Gastrocnemius medialis (tissue), 4 donors: ENCODE results near the gene MMP11. TPM values are rescaled to one million over a fixed set of nuclear protein-coding genes. Genes with fewer than 3 reads are reported as not detected.

Experiments used
- ATAC-seq, 2 donors: fragments of 150-250 bp; one replicate each; pipeline ENCODE4 v1.9.1; 2016
- DNase-seq, 2 donors: peaks; one replicate each; pipeline ENCODE4 v3.0.0-alpha.2; 2019
- H3K27ac ChIP-seq, 4 donors: fragments of 200-600 bp; sonication (generic); 1 replicate in 1 of 4; 2 replicates in 3 of 4; pipeline ENCODE4 v1.5.1; 2016 to 2018; ENCODE audit warnings: mild to moderate bottlenecking in 2 of 4, moderate library complexity in 1 of 4
- H3K27me3 ChIP-seq, 3 donors: fragments of 200-600 bp; sonication (generic) in 2 of 3; 1 replicate in 1 of 3; 2 replicates in 2 of 3; pipeline versions ENCODE4 v1.5.1 to v1.6.0; 2016 to 2019; ENCODE audit warnings: mild to moderate bottlenecking in 1 of 3, moderate library complexity in 1 of 3
- H3K36me3 ChIP-seq, 2 donors: fragments of 200-600 bp; sonication (generic) in 1 of 2; one replicate each; pipeline ENCODE4 v1.5.1; 2017 to 2018
- H3K4me1 ChIP-seq, 2 donors: fragments of 200-600 bp; sonication (generic) in 1 of 2; one replicate each; pipeline ENCODE4 v1.5.1; 2016 to 2017; ENCODE audit warnings: mild to moderate bottlenecking in 2 of 2
- H3K4me3 ChIP-seq, 4 donors: fragments of 200-600 bp; sonication (generic) in 3 of 4; 1 replicate in 1 of 4; 2 replicates in 3 of 4; pipeline ENCODE4 v1.5.1; 2016 to 2019; ENCODE audit warnings: mild to moderate bottlenecking in 2 of 4
- H3K9me3 ChIP-seq, 3 donors: fragments of 200-600 bp; sonication (generic) in 2 of 3; 1 replicate in 1 of 3; 2 replicates in 2 of 3; pipeline ENCODE4 v1.5.1; 2016 to 2019
- CTCF ChIP-seq, 5 experiments: fragments of 450-650 bp in 3 of 5; fragments of 200-600 bp in 2 of 5; sonication (generic) in 2 of 5; IDR thresholded peaks in 4 of 5; conservative IDR thresholded peaks in 1 of 5; 1 replicate in 4 of 5; 2 replicates in 1 of 5; pipeline ENCODE4 v1.5.1; 2016 to 2019; ENCODE audit warnings: antibody characterized with exemption in 5 of 5, mild to moderate bottlenecking in 3 of 5, moderate library complexity in 3 of 5
- POLR2A ChIP-seq, 2 donors: fragments of 450-650 bp; IDR thresholded peaks; one replicate each; pipeline ENCODE4 v1.6.1; 2017; ENCODE audit warnings: antibody characterized with exemption in 2 of 2, mild to moderate bottlenecking in 2 of 2, moderate library complexity in 2 of 2
- in situ Hi-C, 4 donors: fragments of 200-750 bp; cut with MboI; loops; one replicate each; pipeline versions ENCODE4 v1.15.0 to v1.8.0; 2017; ENCODE audit warnings: low sequenced_read_pairs in 4 of 4
- intact Hi-C: fragments of 100-400 bp; cut with DNase I; formaldehyde crosslinking; loops from one replicate; pipeline ENCODE4 v1.15.1; 2023; ENCODE audit warnings: low total_unique reads
- total RNA-seq, 4 donors: library from RNA; depleted of rRNA; stranded (reverse); fragments of >200 nt; gene quantifications; one replicate each; pipeline versions ENCODE4 v1.1.0 to v1.2.3, GENCODE V29; 2016

MMP11 gene
- total RNA-seq, 4 donors from 2014 or later = 0.91 to 3.6 (median 1.4) TPM; not detected in 1

DNA sequence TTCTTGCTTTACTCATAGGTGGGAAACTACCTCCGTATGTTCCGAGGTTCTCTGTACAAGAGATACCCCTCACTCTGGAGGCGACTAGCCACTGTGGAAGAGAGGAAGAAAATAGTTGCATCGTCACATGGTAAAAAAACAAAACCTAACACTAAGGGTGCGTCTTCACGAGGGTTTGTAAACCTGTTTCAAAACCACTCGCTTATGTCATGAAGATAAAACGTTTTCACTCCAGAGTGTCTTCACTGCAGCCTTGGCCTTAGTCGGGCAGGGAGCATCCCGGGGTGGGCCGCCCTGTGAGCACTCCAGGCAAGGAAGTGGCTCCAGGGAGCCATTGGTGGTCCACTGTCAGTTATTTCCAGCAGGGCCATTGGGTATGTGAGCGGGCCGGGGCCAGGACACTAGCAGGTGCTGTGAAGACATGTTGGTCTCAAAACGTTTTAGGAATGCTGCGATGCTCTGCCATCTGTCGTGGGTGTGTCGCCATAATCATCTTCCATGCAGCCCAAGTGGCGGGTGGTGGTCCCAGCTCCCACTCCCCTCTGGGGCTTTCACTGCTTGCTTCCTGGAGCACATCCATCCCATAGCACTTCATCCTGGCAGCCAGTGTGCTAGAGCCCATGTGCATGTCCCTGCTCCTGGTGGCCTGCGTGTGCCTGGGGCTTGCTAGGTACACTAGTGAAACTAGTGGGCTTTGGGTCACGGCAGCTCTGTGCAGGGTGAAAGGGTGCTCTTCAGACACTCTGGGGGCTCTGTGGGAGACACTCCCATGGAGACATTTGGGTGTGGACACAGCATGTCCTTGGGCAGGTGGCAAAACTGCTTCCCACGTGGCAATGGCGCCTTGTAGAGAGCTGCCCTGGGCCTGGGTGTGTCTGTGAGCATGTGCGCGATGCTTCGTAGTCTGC, 19.3 kb downstream of the MMP11 start:
- TF ChIP-seq POLR2A (IDR thresholded peaks at IDR 0.05) (no peak), CTCF (IDR thresholded peaks at IDR 0.05 in 4 of 5, conservative IDR thresholded peaks at IDR 0.05 in 1 of 5) (no peak)
- no peaks in the 10 kb centered on the region for H3K27me3 ChIP-seq
- in situ Hi-C loops = no loop called here
- H3K9me3 ChIP-seq = no peaks in the 10 kb centered on the region
- DNase-seq (no peak), ATAC-seq (no peak)
- no peak overlapping the region for H3K27ac ChIP-seq
- intact Hi-C loops = no loop called here
- peaks cover 0 to 47% of the 10 kb centered on the region in 2 donors for H3K36me3 ChIP-seq
- no peak overlapping the region for H3K4me3 ChIP-seq
- peaks cover 22 to 23% of the 10 kb centered on the region in 2 donors for H3K4me1 ChIP-seq

- Histone ChIP-seq H3K9me3 (no peaks in the 10 kb centered on the region), H3K27ac (no peak overlapping the region), H3K27me3 (no peaks in the 10 kb centered on the region), H3K4me1 (peaks cover 15% of the 10 kb centered on the region in 2 donors), H3K36me3 (peaks cover 0 to 53% of the 10 kb centered on the region in 2 donors), H3K4me3 (no peak overlapping the region)
- intact Hi-C loops = no loop called here
- no peak for ATAC-seq
- no peak for DNase-seq
- TF ChIP-seq CTCF (IDR thresholded peaks at IDR 0.05 in 4 of 5, conservative IDR thresholded peaks at IDR 0.05 in 1 of 5) = no peak
- no peak for TF ChIP-seq POLR2A (IDR thresholded peaks at IDR 0.05)
- in situ Hi-C loops = no loop called here
Observed at GRCh38 chr22:23793326-23793725, 20.7 kb downstream of the MMP11 start.

DNA sequence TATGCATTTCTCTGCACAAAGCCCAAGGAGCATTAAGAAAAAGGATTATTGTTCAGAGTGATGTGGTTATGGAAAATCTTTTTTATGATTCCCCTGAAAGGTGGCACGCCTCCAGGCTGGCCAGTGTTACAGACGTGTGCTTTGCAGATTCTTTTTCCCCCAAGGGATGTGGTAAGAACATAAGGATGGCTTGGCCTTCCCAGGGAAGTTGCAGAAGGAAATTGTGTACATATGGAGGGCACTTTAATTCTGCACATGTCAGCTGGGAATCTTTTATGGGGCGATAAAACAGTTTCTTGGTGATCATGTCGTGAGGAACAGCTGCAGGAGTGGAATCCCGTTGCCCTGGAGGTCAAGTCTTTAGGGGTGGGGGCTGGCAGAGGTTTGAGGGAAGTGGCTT, 23.8 kb downstream of the MMP11 start:
- in situ Hi-C loops (no loop called here), intact Hi-C loops (no loop called here)
- no peaks in the 10 kb centered on the region for H3K27me3 ChIP-seq
- H3K4me1 ChIP-seq = no peaks in the 10 kb centered on the region
- DNase-seq (no peak), ATAC-seq (no peak)
- H3K27ac ChIP-seq = no peak overlapping the region
- TF ChIP-seq POLR2A (IDR thresholded peaks at IDR 0.05) (no peak), CTCF (IDR thresholded peaks at IDR 0.05 in 4 of 5, conservative IDR thresholded peaks at IDR 0.05 in 1 of 5) (no peak)
- H3K9me3 ChIP-seq = no peaks in the 10 kb centered on the region
- H3K4me3 ChIP-seq = no peak overlapping the region
- peaks cover 0 to 74% of the 10 kb centered on the region in 2 donors for H3K36me3 ChIP-seq

DNA sequence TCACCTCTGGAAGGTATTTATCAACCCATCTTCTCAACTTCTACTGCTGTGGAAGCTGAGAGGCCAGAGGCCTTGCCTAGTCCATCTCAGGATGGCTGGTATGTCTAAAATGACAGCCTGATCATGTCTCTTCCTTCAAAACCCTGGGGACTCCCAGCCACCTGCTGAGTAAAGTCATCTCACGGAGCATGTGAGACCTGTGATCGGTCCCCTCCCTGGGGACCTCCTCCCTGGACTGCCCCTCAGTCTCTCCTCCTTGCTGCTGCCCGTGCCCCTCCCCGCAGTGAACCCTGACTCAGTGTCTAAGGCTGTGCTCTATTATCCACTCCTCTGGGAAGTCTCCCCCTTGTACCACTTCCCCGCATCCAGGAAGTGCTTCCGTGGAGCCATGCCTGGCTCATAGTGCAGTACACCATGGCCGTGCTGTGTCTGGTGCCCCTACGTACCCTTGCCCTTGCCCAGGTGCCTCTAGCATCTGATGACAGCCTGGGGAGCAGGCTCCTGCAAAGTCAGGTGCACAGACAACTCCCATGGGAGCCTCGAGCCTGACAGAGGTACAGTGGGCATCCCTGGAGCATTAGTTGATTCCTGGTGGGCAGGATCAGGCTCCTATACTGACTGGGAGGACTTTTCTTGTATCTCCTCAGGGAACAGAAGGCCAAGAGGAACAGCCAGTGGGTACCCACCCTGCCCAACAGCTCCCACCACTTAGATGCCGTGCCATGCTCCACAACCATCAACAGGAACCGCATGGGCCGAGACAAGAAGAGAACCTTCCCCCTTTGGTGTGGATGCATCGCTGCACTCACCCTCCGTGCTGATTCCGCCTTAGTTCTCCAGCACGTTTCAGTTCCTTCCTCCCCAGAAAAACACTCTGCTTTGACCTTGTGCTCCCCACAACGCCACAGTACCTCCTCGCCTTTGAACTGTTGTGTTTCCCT, 27.9 kb downstream of the MMP11 start:
- Histone ChIP-seq H3K9me3 (no peaks in the 10 kb centered on the region), H3K4me1 (no peaks in the 10 kb centered on the region), H3K27me3 (no peaks in the 10 kb centered on the region), H3K36me3 (peaks cover 0 to 78% of the 10 kb centered on the region in 2 donors), H3K4me3 (no peak overlapping the region), H3K27ac (no peak overlapping the region)
- TF ChIP-seq CTCF (IDR thresholded peaks at IDR 0.05 in 4 of 5, conservative IDR thresholded peaks at IDR 0.05 in 1 of 5) (no peak), POLR2A (IDR thresholded peaks at IDR 0.05) (no peak)
- in situ Hi-C loops (no loop called here), intact Hi-C loops (no loop called here)
- DNase-seq (no peak), ATAC-seq (no peak)
